GM23248 (cell line): Measurements from ENCODE around the gene RBM48. TPM values are rescaled to one million over a fixed set of nuclear protein-coding genes. Genes with fewer than 3 reads are reported as not detected.

Experiments
- DNase-seq: peaks from one replicate; pipeline ENCODE4 v3.0.0-alpha.2; 2015
- H2AFZ ChIP-seq: fragments of 200-600 bp; sonication (generic); 2 replicates; pipeline ENCODE4 v1.6.1; 2016; ENCODE audit warnings: antibody characterized with exemption
- H3F3A ChIP-seq: fragments of 200-600 bp; sonication (generic); 2 replicates; pipeline ENCODE4 v1.6.1; 2016; ENCODE audit warnings: mild to moderate bottlenecking, antibody characterized with exemption, mixed run types; ENCODE audit not compliant: insufficient read depth
- H3K27ac ChIP-seq: fragments of 200-600 bp; sonication (generic); 2 replicates; pipeline ENCODE4 v1.5.1; 2016; ENCODE audit warnings: mild to moderate bottlenecking
- H3K27me3 ChIP-seq: fragments of 200-600 bp; sonication (generic); replicated peaks from 2 replicates; pipeline ENCODE4 v1.6.1; 2016; ENCODE audit warnings: mild to moderate bottlenecking; ENCODE audit not compliant: insufficient read depth
- H3K36me3 ChIP-seq: fragments of 200-600 bp; sonication (generic); 2 replicates; pipeline ENCODE4 v1.6.1; 2016; ENCODE audit warnings: low read depth, mild to moderate bottlenecking
- H3K4me1 ChIP-seq: fragments of 200-600 bp; sonication (generic); 2 replicates; pipeline ENCODE4 v1.6.1; 2016; ENCODE audit warnings: mild to moderate bottlenecking; ENCODE audit not compliant: insufficient read depth
- H3K4me2 ChIP-seq: fragments of 200-600 bp; sonication (generic); one replicate; pipeline ENCODE4 v1.6.1; 2016; ENCODE audit warnings: mild to moderate bottlenecking; ENCODE audit not compliant: unreplicated experiment
- H3K4me3 ChIP-seq: fragments of 200-600 bp; sonication (generic); 2 replicates; pipeline ENCODE4 v1.5.1; 2016; ENCODE audit warnings: mild to moderate bottlenecking
- H3K79me2 ChIP-seq: fragments of 200-600 bp; sonication (generic); 2 replicates; pipeline ENCODE4 v1.6.1; 2016; ENCODE audit warnings: mild to moderate bottlenecking; ENCODE audit not compliant: insufficient read depth
- H3K9ac ChIP-seq: fragments of 200-600 bp; sonication (generic); 2 replicates; pipeline ENCODE4 v1.6.1; 2016; ENCODE audit warnings: mild to moderate bottlenecking
- H3K9me2 ChIP-seq: fragments of 200-600 bp; sonication (generic); 2 replicates; pipeline ENCODE4 v1.6.1; 2016; ENCODE audit warnings: mixed run types, mild to moderate bottlenecking, moderate library complexity; ENCODE audit not compliant: insufficient read depth
- H3K9me3 ChIP-seq: fragments of 200-600 bp; sonication (generic); one replicate; pipeline ENCODE4 v1.6.1; 2017; ENCODE audit warnings: low read depth
- H4K20me1 ChIP-seq: fragments of 200-600 bp; sonication (generic); 2 replicates; pipeline ENCODE4 v1.6.0; 2016; ENCODE audit not compliant: insufficient read depth
- EZH2 ChIP-seq: fragments of 200-600 bp; sonication (generic); IDR thresholded peaks from 2 replicates; pipeline ENCODE4 v1.6.1; 2018; ENCODE audit warnings: antibody characterized with exemption, mild to moderate bottlenecking; ENCODE audit not compliant: insufficient read depth, poor library complexity, severe bottlenecking
- EZH2phosphoT487 ChIP-seq: fragments of 200-600 bp; sonication (generic); IDR thresholded peaks from 2 replicates; pipeline ENCODE4 v1.6.1; 2018; ENCODE audit warnings: antibody characterized with exemption, moderate library complexity, mild to moderate bottlenecking, low read depth; ENCODE audit not compliant: insufficient read depth
- WGBS, 2 experiments: methylation state at CpG; one replicate each; pipeline ENCODE4 v1.1.6; 2015 to 2017; ENCODE audit warnings: low lambda C conversion rate in 2 of 2, low coverage in 1 of 2; ENCODE audit errors: missing lambda C conversion rate in 2 of 2; 5-methylcytosine and 5-hydroxymethylcytosine counted together
- in situ Hi-C: fragments of 300-500 bp; cut with MboI; formaldehyde crosslinking; loops from 2 replicates; pipeline ENCODE4 v1.15.0; 2020
- polyA plus RNA-seq: library from polyadenylated mRNA; unstranded; fragments of >200 nt; fragmentation: Nextera tagmentation; extraction: Ambion mirVana; gene quantifications from 2 replicates; pipeline ENCODE4 v1.2.1, GENCODE V29; 2016
- total RNA-seq: library from RNA; depleted of rRNA; stranded (reverse); fragments of >200 nt; shearing (Covaris generic); gene quantifications from 2 replicates; pipeline ENCODE4 v1.2.3, GENCODE V29; 2014

Gene RBM48
- total and polyA plus RNA-seq, 2 experiments from 2014 or later = 12.8 to 12.9 TPM

- Histone ChIP-seq H3K9me3 (no peaks in the 10 kb centered on the region), H4K20me1 (no peaks in the 10 kb centered on the region), H3K4me3 (no peak overlapping the region), H3K4me1 (no peaks in the 10 kb centered on the region), H3K36me3 (peaks cover 36% of the 10 kb centered on the region), H2AFZ (no peak overlapping the region), H3K27ac (no peak overlapping the region), H3K4me2 (no peak overlapping the region), H3F3A (no peaks in the 10 kb centered on the region), H3K9ac (no peak overlapping the region), H3K27me3 (no peaks in the 10 kb centered on the region), H3K79me2 (no peaks in the 10 kb centered on the region), H3K9me2 (no peaks in the 10 kb centered on the region)
- in situ Hi-C loops = no loop called here
- 91 to 96% methylated on average over 2 of the region's 2 CpGs for WGBS, 2 experiments
- TF ChIP-seq EZH2 (no peak), EZH2phosphoT487 (no peak)
- no peak for DNase-seq
Observed at GRCh38 chr7:92498557-92498956, 30.0 kb upstream of the RBM48 start.

GRCh38 chr7:92503767-92504166 lies 24.8 kb upstream of the RBM48 start:
- Histone ChIP-seq H3K9ac (no peak overlapping the region), H3K27me3 (no peaks in the 10 kb centered on the region), H4K20me1 (no peaks in the 10 kb centered on the region), H3K79me2 (no peaks in the 10 kb centered on the region), H3K9me2 (no peaks in the 10 kb centered on the region), H3K4me3 (no peak overlapping the region), H3K9me3 (no peaks in the 10 kb centered on the region), H3K4me1 (no peaks in the 10 kb centered on the region), H3F3A (no peaks in the 10 kb centered on the region), H2AFZ (no peak overlapping the region), H3K36me3 (peaks cover 41% of the 10 kb centered on the region), H3K4me2 (no peak overlapping the region), H3K27ac (no peak overlapping the region)
- TF ChIP-seq EZH2 (no peak), EZH2phosphoT487 (no peak)
- DNase-seq = no peak
- in situ Hi-C loops = no loop called here
- WGBS, 2 experiments = 89 to 97% methylated on average over 2 of the region's 2 CpGs

- Histone ChIP-seq H4K20me1 (no peaks in the 10 kb centered on the region), H3K4me2 (no peak overlapping the region), H3K4me3 (no peak overlapping the region), H3F3A (no peaks in the 10 kb centered on the region), H3K9me2 (no peaks in the 10 kb centered on the region), H3K36me3 (peaks cover 33% of the 10 kb centered on the region), H2AFZ (no peak overlapping the region), H3K27me3 (no peaks in the 10 kb centered on the region), H3K4me1 (no peaks in the 10 kb centered on the region), H3K79me2 (no peaks in the 10 kb centered on the region), H3K9me3 (no peaks in the 10 kb centered on the region), H3K27ac (no peak overlapping the region), H3K9ac (no peak overlapping the region)
- no peak for TF ChIP-seq EZH2phosphoT487
- TF ChIP-seq EZH2 = no peak
- in situ Hi-C loops = no loop called here
- no peak for DNase-seq
- WGBS, 2 experiments = 89 to 97% methylated on average over 3 of the region's 3 CpGs
Observed at GRCh38 chr7:92504563-92504962, 24.0 kb upstream of the RBM48 start.

GRCh38 chr7:92506363-92506762 lies 22.2 kb upstream of the RBM48 start:
- TF ChIP-seq EZH2 (no peak), EZH2phosphoT487 (no peak)
- no peaks in the 10 kb centered on the region for H3K4me1 ChIP-seq
- H3F3A ChIP-seq = no peaks in the 10 kb centered on the region
- no peaks in the 10 kb centered on the region for H4K20me1 ChIP-seq
- H3K9me3 ChIP-seq = no peaks in the 10 kb centered on the region
- peaks cover 23% of the 10 kb centered on the region; the same call in 1 of the 2 replicates for H3K36me3 ChIP-seq
- H3K79me2 ChIP-seq = no peaks in the 10 kb centered on the region
- DNase-seq = no peak
- in situ Hi-C loops = no loop called here
- H3K4me2 ChIP-seq = no peak overlapping the region
- no peaks in the 10 kb centered on the region for H3K27me3 ChIP-seq
- no peak overlapping the region for H3K9ac ChIP-seq
- no peak overlapping the region for H2AFZ ChIP-seq
- WGBS, 2 experiments = 53 to 60% methylated on average over 2 of the region's 2 CpGs
- H3K4me3 ChIP-seq = no peak overlapping the region
- no peaks in the 10 kb centered on the region for H3K9me2 ChIP-seq
- H3K27ac ChIP-seq = no peak overlapping the region

GRCh38 chr7:92508946-92509345 lies 19.6 kb upstream of the RBM48 start:
- H3K36me3 ChIP-seq = peaks cover 20% of the 10 kb centered on the region; the same call in 1 of the 2 replicates
- H3K4me2 ChIP-seq = no peak overlapping the region
- H3K9me3 ChIP-seq = no peaks in the 10 kb centered on the region
- in situ Hi-C loops = no loop called here
- 94 to 97% methylated on average over 5 of the region's 5 CpGs for WGBS, 2 experiments
- H2AFZ ChIP-seq = no peak overlapping the region
- no peak for DNase-seq
- no peaks in the 10 kb centered on the region for H3K4me1 ChIP-seq
- no peaks in the 10 kb centered on the region for H4K20me1 ChIP-seq
- no peaks in the 10 kb centered on the region for H3K27me3 ChIP-seq
- no peak for TF ChIP-seq EZH2phosphoT487
- no peak for TF ChIP-seq EZH2
- H3F3A ChIP-seq = no peaks in the 10 kb centered on the region
- H3K9me2 ChIP-seq = no peaks in the 10 kb centered on the region
- H3K27ac ChIP-seq = no peak overlapping the region
- H3K9ac ChIP-seq = no peak overlapping the region
- H3K79me2 ChIP-seq = no peaks in the 10 kb centered on the region
- no peak overlapping the region for H3K4me3 ChIP-seq
